Measurements from ENCODE around the gene RPSA. TPM values are rescaled to one million over a fixed set of nuclear protein-coding genes. Genes with fewer than 3 reads are reported as not detected.

The RPSA gene
- total and polyA plus RNA-seq, 9 of the 15 experiments (the other 6 are each of a cell fraction or from before 2014, with no cell fraction given), result 2,290 to 4,272 (median 2,730) TPM

DNA sequence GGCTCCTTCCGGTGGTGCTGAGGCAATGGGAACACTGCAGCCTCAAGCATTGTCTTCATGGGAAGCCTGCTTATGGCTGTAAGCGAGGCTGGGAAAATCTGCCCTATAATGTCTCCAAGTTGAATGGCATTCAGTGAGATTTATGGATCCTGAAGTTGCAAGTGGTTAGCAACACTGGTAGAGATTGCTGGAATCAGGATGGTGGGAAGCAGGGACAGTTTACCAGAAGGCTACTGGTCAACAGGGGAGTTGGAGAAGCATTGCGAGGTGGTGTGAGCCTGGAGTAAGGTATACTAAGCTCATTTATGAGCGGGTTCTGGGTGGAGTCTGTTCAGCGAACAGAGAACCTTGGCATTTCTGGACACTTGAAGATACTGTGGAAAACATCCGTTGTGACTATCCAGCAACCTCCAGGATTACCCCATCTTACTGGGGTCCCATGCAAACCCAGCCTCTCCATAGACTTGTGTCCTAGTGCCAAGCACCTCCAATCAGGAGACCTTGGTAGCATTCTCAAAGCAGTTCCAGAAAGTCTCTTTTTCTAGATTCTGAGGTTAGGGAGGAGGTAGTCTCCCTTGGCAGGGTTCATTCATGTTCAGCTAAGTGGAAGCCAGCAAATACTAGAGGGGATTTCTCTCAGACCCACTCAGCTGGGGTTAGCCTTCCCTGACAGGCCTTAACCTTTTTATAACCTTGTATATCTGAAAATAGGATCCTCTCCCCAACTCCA, 7.3 kb downstream of the RPSA start:
- no peaks in the 10 kb centered on the region for H3K9me1 ChIP-seq (ENCODE audit: control insufficient read depth, insufficient read depth, low read length)
- H3K9me3 ChIP-seq (replicated peaks; ENCODE audit: control insufficient read depth, insufficient read depth, low read depth, low read length), result no peaks in the 10 kb centered on the region
- no TSS peak for BruUV-seq (replicated peaks)
- WGBS (ENCODE audit: insufficient coverage, low coverage, missing lambda C conversion rate), result 71% methylated on average over 6 of the region's 6 CpGs
- FAIRE-seq (no peak), ATAC-seq (peak; percentile 38), DNase-seq (ENCODE audit: extremely low read depth in 1 of 4, low spot score in 3 of 4) (peak in 2 of 4 experiments; percentile 35 to 36)
- H3K4me3 ChIP-seq, result no peak overlapping the region
- peaks cover 23% of the 10 kb centered on the region for H3K79me2 ChIP-seq (ENCODE audit: control insufficient read depth, insufficient read depth, low read length)
- peaks cover 9 to 13% of the 10 kb centered on the region in 2 experiments; a peak in 3 of 5 replicates for H3K4me1 ChIP-seq (replicated peaks in 1 of 2; ENCODE audit: control insufficient read depth in 2 of 2, insufficient read depth in 2 of 2, low read length in 2 of 2)
- in situ Hi-C loops (cut with MboI) (loop anchor here (25.0 kb wide), 1 partner anchor 1048 kb away; the partner anchor contains the start of gene RPL14), intact Hi-C loops (cut with micrococcal nuclease) (no loop called here)
- no peaks in the 10 kb centered on the region for H3K27me3 ChIP-seq (ENCODE audit: control insufficient read depth in 2 of 2, insufficient read depth in 2 of 2, low read length in 2 of 2)
- CTCF ChIA-PET (ENCODE audit: low intra/inter-chr PET ratio), result no interaction called here
- H2AFZ ChIP-seq (ENCODE audit: low read depth, low read length), result no peak overlapping the region
- peaks cover 54% of the 10 kb centered on the region for H3K36me3 ChIP-seq (ENCODE audit: control insufficient read depth, insufficient read depth, low read length)
- peaks cover 53% of the 10 kb centered on the region for H4K20me1 ChIP-seq (replicated peaks; ENCODE audit: control insufficient read depth, insufficient read depth, low read length)
- H3K9ac ChIP-seq (ENCODE audit: insufficient read depth in 1 of 2, low read depth in 2 of 2, low read length in 2 of 2), result no peak overlapping the region
- POLR2A ChIA-PET, result interaction anchor here (0.5 to 4.2 kb wide), 13 partner anchors 8 to 268 kb away, joined by 3 to 41 read pairs (median 4); partner anchors contain the start of gene RPSA
- no peak overlapping the region for H3K4me2 ChIP-seq (ENCODE audit: insufficient read depth, low read length)
- H3K27ac ChIP-seq (ENCODE audit: extremely low read depth, low read depth, low read length), result peak overlapping the region; percentile 45; the same call in 1 of the 3 replicates
- TF ChIP-seq CTCF (IDR thresholded peaks at IDR 0.05 in 2 of 3, conservative IDR thresholded peaks at IDR 0.05 in 1 of 3; ENCODE audit: insufficient read depth in 2 of 3, low read depth in 1 of 3, low read length in 3 of 3) (no peak), IRF1 (CRISPR knock-in tag; IDR thresholded peaks at IDR 0.05; ENCODE audit: borderline replicate concordance) (0 out of 2 replicates have a peak, but pooled peaks have one; percentile 50), HNRNPUL1 (IDR thresholded peaks at IDR 0.05; ENCODE audit: low read length) (peak; percentile 84), POLR2A (conservative IDR thresholded peaks at IDR 0.05) (peak; percentile 86), SNRNP70 (optimal IDR thresholded peaks at IDR 0.05; ENCODE audit: low read depth, low read length) (peak; percentile 92), ZNF398 (CRISPR knock-in tag; IDR thresholded peaks at IDR 0.05) (no peak), E2F8 (IDR thresholded peaks at IDR 0.05; ENCODE audit: low read depth, partially characterized antibody) (peak; percentile 15), SUPT5H (IDR thresholded peaks at IDR 0.05) (peak; percentile 78), THRAP3 (IDR thresholded peaks at IDR 0.05; ENCODE audit: borderline replicate concordance) (0 out of 2 replicates have a peak, but pooled peaks have one; percentile 49), ERF (CRISPR knock-in tag; IDR thresholded peaks at IDR 0.05) (peak; percentile 29; the same call in 1 of the 2 replicates), ZNF408 (CRISPR knock-in tag; IDR thresholded peaks at IDR 0.05; ENCODE audit: low read depth) (no peak), BRD9 (IDR thresholded peaks at IDR 0.05; ENCODE audit: low read depth, partially characterized antibody) (no peak)
- TF ChIP-seq, protein P1, sequence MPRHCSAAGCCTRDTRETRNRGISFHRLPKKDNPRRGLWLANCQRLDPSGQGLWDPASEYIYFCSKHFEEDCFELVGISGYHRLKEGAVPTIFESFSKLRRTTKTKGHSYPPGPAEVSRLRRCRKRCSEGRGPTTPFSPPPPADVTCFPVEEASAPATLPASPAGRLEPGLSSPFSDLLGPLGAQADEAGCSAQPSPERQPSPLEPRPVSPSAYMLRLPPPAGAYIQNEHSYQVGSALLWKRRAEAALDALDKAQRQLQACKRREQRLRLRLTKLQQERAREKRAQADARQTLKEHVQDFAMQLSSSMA (CRISPR knock-in tag; IDR thresholded peaks at IDR 0.05), result no peak
